Right lobe of liver (tissue), 4 donors: ENCODE results near the gene GYG1.

Experiments used
- CTCF ChIP-seq, 4 donors: fragments of 200-600 bp in 3 of 4; fragments of 450-650 bp in 1 of 4; IDR thresholded peaks; one replicate each; pipeline versions ENCODE4 v1.5.1 to v1.8.0; 2016 to 2022; ENCODE audit warnings: antibody characterized with exemption in 4 of 4, mild to moderate bottlenecking in 2 of 4
- POLR2A ChIP-seq: fragments of 450-650 bp; IDR thresholded peaks from one replicate; pipeline ENCODE4 v1.6.1; 2017; ENCODE audit warnings: antibody characterized with exemption, mild to moderate bottlenecking
- donor health status: DM: no; HTN: no; CAD: no.
- donor health status: DM: no; HTN: no; CAD: no.
- donor health status: DM: no; HTN: yes; CAD: no.

GRCh38 chr3:148957586-148957985 is 33.8 kb upstream of the GYG1 start:
- TF ChIP-seq CTCF (IDR thresholded peaks at IDR 0.05) (peak in 3 of 4 donors; percentile 13 to 29 (median 22)), POLR2A (no peak)
